Stimulated activated naive CD4-positive, alpha-beta T cell (primary cell): ENCODE data around the gene JMJD8.
A peak's percentile ranks its signal among the peaks of the same experiment; 100 is the strongest.

Experiments used
- DNase-seq, 6 experiments: peaks; one replicate each; lab custom pipeline; 2025; lab: John Stamatoyannopoulos, UW

The JMJD8 gene

DNA sequence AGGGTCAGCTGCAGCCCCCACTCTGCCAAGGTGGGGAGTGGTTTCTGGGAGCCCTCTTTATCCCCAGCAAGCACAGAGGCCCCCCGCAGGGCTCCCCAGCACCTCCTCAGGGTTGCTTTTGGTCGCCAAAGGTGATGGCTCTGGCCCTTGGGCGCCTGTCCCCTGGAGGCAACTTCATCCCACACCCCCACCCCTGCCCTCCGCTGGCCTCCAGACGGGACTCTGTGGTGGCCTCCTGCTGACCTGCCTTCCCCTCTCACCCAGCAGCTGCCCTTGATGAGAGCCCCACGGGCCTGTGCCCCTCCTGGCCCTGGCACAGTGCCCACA lies 24.0 kb downstream of the JMJD8 start:
- DNase-seq: no peak

DNA sequence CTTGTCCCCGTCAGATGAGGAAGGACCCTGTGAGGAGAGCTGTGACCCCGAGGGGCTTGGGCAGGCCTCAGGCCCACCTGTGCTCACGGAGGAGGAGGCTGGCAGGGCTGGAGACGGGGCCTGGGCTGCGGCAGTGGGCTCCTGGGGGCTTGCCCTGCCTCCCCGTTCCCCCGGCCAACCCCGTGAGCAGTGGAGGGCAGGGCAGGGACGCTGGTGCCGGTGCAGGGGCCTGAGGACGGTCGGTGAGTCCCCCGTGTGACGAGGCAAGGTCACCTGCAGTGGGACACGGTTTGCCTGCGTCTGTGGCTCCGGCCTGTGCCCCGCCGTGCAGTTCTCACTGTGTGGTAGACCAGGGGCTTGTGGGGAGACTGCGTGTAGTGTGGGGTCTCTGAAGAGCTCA lies 24.5 kb downstream of the JMJD8 start:
- DNase-seq: no peak

DNA sequence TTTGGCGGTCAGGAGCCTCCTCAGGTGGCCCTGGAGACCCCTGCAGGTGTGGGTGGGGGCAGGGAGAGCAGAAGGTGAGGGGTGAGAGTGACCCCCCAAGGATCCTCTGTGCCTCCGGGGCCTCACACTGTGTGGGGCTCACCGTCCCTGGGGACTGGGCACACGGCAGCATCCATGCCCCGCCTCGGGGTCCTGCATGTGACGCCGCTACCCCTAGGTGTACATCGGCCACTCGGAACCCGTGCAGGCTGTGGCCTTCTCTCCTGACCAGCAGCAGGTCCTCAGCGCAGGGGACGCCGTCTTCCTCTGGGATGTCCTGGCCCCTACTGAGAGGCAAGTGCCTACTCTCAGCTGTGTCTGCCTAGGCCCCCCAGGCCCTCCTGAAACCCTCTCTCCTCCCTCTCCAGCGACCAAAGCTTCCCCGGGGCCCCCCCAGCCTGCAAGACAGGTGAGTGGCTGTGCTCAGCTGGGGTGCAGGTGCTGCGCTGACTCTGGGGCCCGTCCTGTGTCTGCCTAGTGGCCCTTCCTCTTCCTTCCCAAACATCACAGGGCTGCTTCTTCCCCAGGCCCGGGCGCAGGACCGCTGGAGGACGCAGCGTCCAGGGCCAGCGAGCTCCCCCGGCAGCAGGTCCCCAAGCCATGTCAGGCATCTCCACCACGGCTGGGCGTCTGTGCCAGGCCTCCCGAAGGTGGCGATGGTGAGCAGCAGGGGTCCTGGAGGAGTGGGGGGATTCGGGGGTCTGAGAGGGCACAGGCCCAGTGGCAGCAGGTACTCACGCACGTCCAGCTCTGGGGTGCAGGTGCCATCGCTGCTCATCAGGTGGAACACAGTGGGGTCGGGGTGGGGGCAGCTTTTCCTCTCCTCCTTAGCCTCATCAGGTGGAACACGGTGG lies 25.2 kb downstream of the JMJD8 start:
- no peak for DNase-seq

DNA sequence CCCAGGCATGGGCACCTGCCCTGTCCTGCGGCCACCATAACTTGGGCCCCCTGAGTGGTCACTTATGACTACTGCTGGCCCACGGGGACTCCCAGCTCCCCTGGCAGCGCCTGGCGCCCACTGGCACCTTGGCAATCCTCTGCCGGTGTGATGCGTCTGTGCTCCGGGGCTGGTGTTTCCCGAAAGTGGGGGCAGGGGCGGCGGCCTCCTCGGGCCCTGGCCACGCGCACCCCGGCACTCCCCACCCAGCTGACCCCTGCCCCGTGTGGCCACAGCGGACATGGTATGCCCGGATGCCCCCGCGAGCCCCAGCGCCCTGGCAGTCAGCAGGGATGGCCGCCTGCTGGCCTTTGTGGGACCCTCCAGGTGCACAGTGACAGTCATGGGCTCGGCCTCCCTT lies 26.6 kb downstream of the JMJD8 start:
- DNase-seq: no peak

DNA sequence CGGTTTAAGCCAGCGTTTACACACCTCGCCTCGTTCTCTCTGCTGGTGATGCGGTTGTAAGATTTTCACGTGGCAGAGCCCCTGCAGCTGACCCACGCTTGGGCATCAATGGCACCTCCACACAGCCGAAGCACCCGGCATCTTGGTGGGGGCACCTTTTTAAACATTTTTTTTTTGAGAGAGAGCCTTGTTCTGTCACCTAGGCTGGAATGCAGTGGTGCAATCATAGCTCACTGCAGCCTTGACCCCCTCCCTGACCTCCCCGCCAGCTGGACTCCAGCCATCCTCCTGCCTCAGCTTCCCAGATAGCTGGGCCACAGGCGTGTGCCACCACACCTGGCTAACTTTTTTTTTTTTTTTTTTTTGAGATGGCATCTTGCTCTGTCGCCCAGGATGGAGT lies 30.1 kb downstream of the JMJD8 start:
- DNase-seq: no peak

DNA sequence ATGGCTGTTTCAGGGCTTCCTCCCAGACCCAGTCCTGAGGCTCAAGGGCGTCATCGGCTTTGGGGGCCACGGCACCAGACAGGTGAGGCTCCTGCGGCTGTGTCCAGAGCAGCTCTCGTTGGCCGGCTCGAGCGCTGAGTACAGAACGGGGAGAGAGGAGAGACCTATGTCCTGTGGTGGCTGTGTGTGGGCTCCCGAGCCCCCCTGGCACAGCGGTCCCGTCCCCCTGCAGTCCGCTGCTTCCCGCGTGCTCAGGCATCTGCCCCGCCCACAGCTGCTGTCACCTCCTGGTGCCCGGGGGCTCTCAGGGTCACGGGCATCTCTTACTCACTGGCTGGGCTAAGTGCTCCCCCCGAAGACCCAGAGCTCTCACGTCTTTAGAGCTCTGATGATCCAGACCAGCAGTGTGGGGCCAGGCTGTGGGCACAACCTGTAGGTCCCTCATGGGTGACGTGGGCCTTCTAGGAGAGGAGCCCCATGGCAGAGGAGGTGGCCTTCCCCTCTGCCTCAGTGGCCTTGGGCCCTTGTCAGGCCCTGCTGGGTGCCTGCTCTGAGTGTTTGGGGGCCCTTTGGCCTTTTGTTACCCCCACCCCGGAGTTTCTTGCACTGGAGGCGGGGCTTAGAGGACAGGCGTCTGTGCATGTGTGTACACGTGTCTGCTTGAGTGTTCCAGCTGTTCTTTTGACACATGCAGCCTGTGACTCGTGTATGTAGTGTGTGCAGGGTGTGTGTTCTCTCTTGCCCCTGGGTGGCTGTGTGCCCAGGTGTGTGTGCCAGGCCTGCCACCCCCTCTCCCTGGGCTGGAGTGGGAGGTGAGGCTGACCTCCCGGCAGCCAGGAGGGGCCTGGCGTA lies 31.5 kb downstream of the JMJD8 start:
- DNase-seq: no peak

DNA sequence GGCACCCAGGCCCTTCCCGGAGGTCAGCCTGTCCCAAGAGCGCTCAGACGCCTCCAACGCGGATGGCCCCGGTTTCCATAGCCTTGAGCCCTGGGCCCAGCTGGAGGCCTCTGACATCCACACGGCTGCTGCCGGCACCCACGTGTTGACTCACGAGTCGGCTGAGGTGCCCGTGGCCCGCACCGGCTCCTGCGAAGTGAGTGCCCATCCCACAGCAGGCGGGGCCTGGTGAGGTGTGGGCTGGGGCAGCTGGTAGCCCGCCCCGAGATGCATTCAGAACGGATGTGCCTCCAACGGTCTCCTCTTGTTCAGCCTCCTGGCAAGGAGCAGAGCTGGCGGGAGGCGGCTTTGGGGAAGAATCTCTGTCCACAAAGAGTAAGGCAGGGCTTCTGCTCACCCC lies 32.3 kb downstream of the JMJD8 start:
- no peak for DNase-seq

DNA sequence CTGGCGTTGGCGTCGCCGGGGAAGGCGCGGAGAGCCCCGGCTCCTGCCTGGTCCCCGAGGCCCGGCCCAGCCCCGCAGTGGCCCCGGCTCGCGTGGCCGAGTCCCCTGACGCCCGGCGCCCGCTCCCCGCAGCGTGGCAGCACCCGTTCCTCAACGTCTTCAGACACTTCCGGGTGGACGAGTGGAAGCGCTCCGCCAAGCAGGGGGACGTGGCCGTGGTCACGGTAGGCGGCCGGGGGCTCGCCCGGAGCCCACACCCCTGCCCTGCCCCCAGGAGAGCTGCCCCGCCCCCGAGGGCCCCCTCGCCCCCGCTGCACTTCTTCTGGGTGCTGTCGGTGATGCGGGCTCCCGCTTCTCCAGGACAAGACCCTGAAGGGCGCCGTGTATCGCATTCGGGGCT lies 34.5 kb downstream of the JMJD8 start:
- DNase-seq: no peak

DNA sequence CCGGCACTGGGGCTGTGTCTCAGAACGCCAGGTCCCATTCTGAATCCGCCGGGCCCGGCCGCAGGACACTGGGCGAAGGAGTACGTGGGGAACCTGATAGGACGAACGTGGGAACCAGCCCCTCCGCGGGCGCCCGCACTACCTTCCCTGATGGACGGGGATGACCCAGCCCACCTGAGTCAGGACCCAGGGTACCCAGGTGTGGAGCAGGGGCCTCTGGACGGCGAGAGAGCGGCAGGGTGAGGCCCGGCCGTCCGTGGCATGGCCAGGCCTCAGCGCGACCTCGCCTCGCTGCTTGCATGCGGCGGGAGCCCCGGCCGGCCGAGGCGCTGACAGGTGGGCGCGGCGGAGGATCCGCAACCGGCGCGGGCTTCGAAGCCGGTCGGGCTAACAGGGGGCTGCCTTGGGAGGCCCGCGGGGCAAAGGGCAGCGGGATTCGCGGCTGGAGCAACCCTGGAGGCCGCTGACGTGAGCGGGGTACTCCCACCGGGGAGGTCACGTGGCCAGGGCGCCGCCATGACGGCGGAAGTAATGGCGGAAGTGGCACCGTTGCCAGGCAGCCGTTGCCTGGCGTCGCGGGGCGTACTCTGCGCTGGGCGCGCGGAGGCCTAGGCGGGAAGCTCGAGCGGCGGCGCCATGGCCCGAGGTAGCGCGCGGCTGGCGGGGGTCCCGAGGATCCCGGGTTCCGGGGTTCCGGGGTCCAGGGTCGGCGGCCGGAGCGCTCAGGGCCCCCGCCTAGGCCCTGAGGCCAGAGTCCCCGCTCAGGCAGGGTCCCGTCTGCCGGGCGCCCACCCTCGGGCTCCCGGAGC lies 35.1 kb downstream of the JMJD8 start, which contains the start of gene WDR90:
Gene WDR90 (plus strand): TSS at position 585 of the 809 bp plus-strand sequence. CDS start 52 bp downstream, at position 637.
- DNase-seq: peak; percentile 83 to 92 (median 87)

DNA sequence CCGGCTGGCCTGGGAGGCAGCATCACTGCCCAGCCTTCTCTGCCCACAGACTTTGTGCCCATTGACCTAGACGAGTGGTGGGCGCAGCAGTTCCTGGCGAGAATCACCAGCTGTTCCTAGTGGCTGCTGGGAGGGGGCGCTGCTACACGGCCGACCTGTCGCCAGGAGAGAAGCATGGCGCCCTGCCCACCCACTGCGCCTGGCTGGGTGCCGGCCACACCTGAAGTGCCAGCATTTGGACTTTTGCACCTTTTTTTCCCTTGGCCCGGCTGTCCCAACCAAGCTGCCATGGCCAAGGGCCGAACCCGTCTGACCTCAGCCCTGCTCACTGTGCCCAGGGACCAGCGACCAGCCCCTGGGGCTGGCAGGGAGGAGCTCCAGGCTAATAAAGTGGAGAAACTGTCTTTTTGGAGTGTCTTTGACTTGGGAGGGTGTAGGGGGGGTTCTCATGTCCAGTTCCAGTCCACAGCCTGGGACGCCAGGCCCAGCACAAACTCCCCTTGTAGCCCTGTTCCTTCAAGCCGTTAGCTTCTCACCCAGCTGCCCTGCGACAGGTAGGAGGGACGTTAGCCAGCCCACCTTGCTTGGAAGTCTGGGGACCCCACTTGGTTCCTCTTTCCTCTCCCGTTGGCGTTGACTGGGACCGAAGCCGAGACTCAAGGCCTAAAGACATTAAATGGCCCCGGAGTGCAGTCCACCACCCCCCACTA lies 35.9 kb downstream of the JMJD8 start:
- peak in 1 of 6 experiments; percentile 19 for DNase-seq

DNA sequence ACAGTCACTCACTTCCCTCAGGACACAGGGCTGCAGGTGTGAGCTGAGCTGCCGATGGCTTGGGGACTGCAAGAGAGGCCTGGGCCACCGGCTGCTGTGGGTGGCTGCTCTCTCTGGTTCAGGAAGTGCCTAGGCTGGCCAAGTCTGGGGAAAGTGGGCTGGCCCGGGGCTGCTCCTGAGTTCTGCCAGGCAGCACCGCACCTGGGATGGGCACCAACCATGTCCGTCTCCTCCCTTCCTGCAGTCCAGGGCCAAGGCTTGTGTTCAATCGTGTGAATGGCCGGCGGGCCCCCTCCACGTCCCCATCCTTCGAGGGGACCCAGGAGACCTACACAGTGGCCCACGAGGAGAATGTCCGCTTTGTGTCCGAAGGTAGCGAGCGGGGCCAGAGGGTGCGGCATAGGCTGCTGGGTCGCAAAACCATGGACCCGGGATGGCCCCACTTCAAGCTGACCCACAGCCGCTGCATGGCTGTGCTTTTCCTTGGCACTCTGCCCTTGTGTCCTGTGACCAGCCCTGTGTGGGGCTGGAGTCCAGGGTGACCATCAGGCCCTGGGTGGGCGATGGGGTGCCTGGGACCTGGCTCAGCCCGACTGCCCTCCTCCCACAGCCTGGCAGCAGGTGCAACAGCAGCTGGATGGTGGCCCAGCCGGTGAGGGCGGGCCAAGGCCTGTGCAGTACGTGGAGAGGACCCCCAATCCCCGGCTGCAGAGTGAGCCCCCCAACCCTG lies 36.8 kb downstream of the JMJD8 start:
- no peak for DNase-seq

DNA sequence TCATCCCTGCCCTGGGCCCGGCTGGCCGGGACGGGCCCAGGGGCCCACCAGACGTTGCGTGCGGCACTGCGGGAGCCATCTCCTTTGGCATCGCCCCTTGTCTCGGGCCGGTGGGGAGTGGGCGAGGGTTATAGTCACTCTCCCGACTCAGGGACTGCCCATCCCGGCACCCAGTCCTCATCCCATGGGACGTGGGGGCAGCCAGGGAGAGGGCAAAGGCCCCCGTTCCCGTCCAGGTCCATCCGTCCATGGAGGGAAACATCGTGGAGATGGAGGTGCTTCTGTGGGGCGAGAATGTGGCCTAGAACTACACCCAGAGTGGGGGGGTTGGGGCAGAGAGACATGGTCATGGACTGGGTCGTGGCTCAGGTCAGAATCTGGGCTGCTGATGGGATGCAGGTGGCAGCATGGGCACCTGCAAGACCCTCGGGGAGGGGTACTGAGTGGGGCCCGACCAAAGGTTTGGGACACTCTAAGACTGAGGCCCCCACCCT lies 37.4 kb downstream of the JMJD8 start:
- no peak for DNase-seq

DNA sequence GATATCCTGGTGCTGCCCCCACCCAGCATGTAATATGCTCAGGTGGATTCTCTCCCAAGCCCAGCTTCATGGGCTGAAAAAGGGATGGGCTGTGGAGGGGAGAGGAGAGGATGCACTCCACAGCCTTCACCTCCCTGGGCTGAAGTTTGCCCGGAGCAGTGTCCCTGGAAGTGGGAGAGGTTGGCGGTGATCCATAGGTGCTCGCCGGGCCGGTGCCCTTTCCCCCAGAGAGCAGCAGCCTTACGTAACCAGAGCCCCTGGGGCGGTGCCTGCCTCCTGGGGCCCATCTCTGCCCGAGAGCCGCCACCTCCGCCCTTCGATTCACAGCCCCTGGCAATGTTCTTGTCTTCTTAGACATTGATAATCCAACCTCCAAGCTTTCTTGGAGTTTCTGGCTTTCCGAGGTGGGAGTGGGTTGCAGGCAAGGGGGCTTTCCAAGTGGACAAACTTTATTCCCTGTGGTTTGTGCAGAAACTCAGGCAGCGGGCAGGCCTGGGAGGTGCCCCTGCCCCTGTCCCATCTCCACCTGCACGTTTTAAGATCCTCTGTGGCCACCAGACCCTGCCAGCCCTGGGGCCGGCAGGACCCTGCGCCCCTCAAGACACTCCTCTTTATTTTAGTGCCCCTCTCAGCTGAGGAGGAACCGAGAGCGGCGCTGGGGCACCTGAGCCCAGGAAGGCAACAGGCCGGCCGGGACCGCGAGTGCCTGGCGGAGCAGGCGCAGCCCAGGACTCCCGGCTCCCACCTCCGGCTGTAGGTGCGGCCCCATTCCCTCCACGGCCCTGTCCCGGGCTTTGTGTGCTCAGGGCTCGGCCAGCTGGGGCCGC lies 38.1 kb downstream of the JMJD8 start:
- DNase-seq: no peak

DNA sequence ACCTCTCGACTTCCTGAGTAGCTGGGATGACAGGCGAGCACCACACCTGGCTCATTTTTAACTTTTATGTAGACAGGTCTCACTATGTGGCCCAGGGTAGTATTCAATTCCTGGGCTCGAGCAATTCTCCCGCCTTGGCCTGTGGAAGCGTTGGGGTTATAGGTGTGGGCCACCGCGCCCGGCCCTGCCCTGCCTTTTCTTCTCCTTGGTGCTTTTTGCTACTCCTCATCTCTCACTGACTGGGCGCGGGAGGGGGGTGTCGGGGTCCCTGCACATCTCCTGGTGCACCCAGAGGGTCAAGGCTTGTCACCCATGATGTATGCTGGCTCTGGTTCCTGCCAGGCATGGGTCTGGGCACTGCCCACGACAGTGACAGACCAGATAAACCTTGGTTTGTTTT lies 39.6 kb downstream of the JMJD8 start:
- no peak for DNase-seq

DNA sequence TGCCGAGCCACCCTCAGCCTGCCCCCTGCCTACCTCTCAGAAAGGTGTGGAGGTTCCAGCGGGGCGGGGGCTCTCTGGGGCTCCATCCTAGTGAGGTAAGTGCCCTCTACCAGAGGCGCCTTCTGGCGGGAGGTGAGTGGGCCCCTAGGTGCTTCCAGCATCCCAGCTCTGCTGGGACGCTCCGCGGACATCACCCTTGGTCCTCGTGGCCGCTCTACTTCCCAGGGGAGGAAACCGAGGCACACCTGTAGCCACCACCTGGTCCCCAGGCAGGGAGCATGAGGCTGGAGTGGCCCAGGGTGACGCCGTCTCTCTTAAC lies 41.1 kb downstream of the JMJD8 start:
- DNase-seq: no peak

DNA sequence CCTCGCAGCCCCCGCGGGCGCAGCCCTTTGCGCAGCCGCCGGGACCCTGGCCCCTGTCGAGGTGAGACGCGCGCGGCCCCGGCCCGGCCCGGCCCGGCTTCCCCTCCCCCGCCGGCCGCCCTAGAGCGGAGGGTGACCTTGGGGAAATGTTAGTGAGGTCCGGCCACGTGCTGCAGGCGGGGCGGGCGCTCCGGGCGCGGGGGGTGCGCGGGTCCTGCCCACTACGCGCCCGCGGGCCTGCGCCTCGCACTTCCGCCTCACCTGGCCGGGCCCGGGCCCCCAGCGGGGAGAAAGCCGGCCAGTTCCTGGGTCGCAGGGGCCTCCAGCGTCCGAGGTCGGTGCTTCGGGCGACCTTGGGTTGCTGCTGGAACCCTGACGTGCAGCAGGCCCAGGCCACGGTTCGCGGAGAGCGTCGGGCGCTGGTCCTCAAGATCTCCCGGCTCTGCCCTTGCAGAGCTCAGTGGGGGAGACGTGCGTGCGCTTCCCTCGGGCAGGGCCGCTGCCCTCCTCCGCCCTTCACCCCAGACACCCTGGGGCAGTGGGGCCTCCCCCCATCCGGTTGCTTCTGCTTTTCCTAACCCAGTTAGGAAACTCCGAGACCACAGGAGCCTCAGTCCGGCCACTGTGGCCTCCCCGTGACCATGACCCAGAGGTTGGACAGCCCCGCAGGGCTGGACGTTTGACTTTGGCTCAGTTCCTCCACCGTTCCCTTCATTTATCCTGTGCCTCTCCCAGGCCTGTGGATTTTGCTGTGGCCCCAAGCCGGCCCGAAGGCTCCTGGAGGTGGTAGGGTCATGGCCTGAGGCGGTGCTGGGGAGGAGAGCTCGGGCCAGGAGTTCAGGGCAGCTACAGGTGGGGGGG lies 41.7 kb downstream of the JMJD8 start:
- DNase-seq: peak in 3 of 6 experiments; percentile 31 to 46 (median 33)

DNA sequence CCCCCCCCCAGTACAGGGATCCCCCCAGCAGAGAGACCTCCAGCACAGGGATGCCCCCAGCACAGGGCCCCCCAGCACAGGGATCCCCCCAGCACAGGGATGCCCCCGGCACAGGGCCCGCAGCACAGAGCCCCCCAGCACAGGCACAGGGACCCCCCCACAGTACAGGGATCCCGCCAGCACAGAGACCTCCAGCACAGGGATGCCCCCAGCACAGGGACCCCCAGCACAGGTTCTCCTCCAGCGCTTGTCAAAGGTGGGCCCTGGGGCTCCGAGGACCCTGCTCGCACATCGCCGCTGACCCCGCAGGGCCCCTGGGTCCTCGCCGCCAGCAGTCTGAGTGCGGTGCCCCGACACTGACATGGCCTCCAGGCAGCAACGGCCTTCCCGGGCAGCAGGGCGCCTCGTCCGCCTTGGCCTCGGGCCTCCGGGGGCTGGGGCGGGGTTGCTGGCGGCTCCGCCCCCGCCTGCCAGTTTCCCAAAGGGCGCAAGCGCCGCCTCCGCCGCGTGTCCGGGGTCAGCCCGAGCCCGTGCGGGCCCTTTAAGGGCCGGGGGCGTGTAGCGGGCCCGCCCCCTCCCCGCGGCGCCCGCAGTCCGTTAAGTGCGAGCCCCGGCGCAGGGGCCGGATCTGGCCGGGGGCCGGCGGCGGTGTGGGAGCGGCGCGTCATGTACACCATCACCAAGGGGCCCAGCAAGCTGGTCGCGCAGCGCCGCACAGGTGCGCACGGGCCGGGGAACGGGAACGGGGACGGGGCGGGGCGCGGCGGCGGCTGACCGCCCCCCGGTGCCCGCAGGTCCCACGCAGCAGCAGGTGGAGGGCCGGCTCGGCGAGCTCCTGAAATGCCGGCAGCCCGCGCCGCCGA lies 42.6 kb downstream of the JMJD8 start, which contains the start of gene MCRIP2:
Gene MCRIP2 (plus strand): TSS at position 503 of the 863 bp plus-strand sequence. CDS start 164 bp downstream, at position 667.
- DNase-seq: peak in 5 of 6 experiments; percentile 27 to 57 (median 36)

DNA sequence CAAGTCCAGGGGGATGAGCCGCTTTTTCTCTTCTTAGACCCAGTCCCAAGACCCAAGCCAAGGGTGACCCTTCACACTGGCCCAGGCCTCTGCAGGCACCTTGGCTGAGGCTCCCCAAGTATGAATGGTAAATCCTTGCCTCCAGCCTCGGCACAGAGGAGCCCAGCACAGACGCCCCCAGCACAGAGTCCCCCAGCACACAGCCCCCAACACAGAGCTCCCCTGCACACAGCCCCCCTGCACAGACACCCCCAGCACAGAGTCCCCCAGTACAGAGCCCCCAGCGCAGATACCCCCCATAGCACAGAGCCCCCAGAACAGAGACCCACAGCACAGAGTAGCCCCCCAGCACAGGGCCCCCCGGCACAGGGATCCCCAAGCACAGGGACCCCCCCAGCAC lies 43.5 kb downstream of the JMJD8 start:
- DNase-seq: no peak
